GM12874 (cell line): ENCODE data around the gene GALNT2.

Source experiments
- CTCF ChIP-seq: IDR thresholded peaks from 2 replicates; pipeline ENCODE4 v1.5.1; 2011; ENCODE audit warnings: low read depth, mild to moderate bottlenecking, control low read depth, low read length, moderate library complexity; ENCODE audit not compliant: insufficient read depth

The GALNT2 gene

GRCh38 chr1:230159580-230159979 lies 92.5 kb downstream of the GALNT2 start:
- no peak for TF ChIP-seq CTCF

- no peak for TF ChIP-seq CTCF
Measured at GRCh38 chr1:230160957-230161771, 94.1 kb downstream of the GALNT2 start.

- no peak for TF ChIP-seq CTCF
Measured at GRCh38 chr1:230163205-230163604, 96.2 kb downstream of the GALNT2 start.

GRCh38 chr1:230163719-230164118 lies 96.7 kb downstream of the GALNT2 start:
- no peak for TF ChIP-seq CTCF

- no peak for TF ChIP-seq CTCF
Measured at GRCh38 chr1:230165536-230165935, 98.5 kb downstream of the GALNT2 start.

GRCh38 chr1:230166366-230167132 lies 99.5 kb downstream of the GALNT2 start:
- no peak for TF ChIP-seq CTCF

- TF ChIP-seq CTCF: peak; percentile 71
Measured at GRCh38 chr1:230167419-230167852, 100.4 kb downstream of the GALNT2 start.
